Duodenal mucosa (tissue), 2 donors: ENCODE measurements around the gene NELFA.

Experiments
- H3K27ac ChIP-seq: one replicate; pipeline ENCODE4 v1.7.0; 2013; ENCODE audit warnings: low read depth, low read length
- H3K27me3 ChIP-seq, 2 donors: one replicate each; pipeline ENCODE4 v1.7.0; 2013; ENCODE audit warnings: low read length in 2 of 2, control low read depth in 1 of 2; ENCODE audit not compliant: insufficient read depth in 2 of 2, control insufficient read depth in 1 of 2
- H3K36me3 ChIP-seq, 2 donors: one replicate each; pipeline ENCODE4 v1.7.0; 2013; ENCODE audit warnings: low read length in 2 of 2, control low read depth in 1 of 2; ENCODE audit not compliant: insufficient read depth in 2 of 2, control insufficient read depth in 1 of 2
- H3K4me1 ChIP-seq, 2 donors: one replicate each; pipeline ENCODE4 v1.7.0; 2013; ENCODE audit warnings: low read length in 2 of 2, control low read depth in 1 of 2; ENCODE audit not compliant: insufficient read depth in 2 of 2, control insufficient read depth in 1 of 2
- H3K4me3 ChIP-seq, 2 donors: one replicate each; pipeline ENCODE4 v1.7.0; 2013; ENCODE audit warnings: low read length in 2 of 2, low read depth in 1 of 2
- H3K9ac ChIP-seq, 2 donors: one replicate each; pipeline ENCODE4 v1.7.0; 2013; ENCODE audit warnings: low read length in 2 of 2, low read depth in 1 of 2
- H3K9me3 ChIP-seq, 2 donors: one replicate each; pipeline ENCODE4 v1.7.0; 2013; ENCODE audit warnings: low read length in 2 of 2, control low read depth in 1 of 2; ENCODE audit not compliant: control insufficient read depth in 1 of 2

Gene NELFA

GRCh38 chr4:2046031-2046961, 37.5 kb upstream of the NELFA start:
- Histone ChIP-seq H3K4me1 (peaks cover 0 to 6% of the 10 kb centered on the region in 2 donors), H3K27ac (no peak overlapping the region), H3K27me3 (peaks cover 16 to 28% of the 10 kb centered on the region in 2 donors), H3K9me3 (no peaks in the 10 kb centered on the region), H3K36me3 (no peaks in the 10 kb centered on the region), H3K4me3 (no peak overlapping the region), H3K9ac (no peak overlapping the region)

GRCh38 chr4:2045518-2045951, 36.8 kb upstream of the NELFA start:
- no peak overlapping the region for H3K4me3 ChIP-seq
- no peak overlapping the region for H3K9ac ChIP-seq
- H3K36me3 ChIP-seq, result no peaks in the 10 kb centered on the region
- peaks cover 0 to 9% of the 10 kb centered on the region in 2 donors for H3K4me1 ChIP-seq
- H3K27me3 ChIP-seq, result peaks cover 11 to 27% of the 10 kb centered on the region in 2 donors
- H3K27ac ChIP-seq, result no peak overlapping the region
- H3K9me3 ChIP-seq, result no peaks in the 10 kb centered on the region

- Histone ChIP-seq H3K9ac (no peak overlapping the region), H3K36me3 (no peaks in the 10 kb centered on the region), H3K27me3 (peaks cover 11 to 27% of the 10 kb centered on the region in 2 donors), H3K27ac (no peak overlapping the region), H3K9me3 (no peaks in the 10 kb centered on the region), H3K4me1 (peaks cover 0 to 9% of the 10 kb centered on the region in 2 donors), H3K4me3 (no peak overlapping the region)
Measured at GRCh38 chr4:2044542-2045517, 36.1 kb upstream of the NELFA start.

GRCh38 chr4:2044119-2044485, 35.3 kb upstream of the NELFA start:
- H3K4me1 ChIP-seq, result peaks cover 0 to 9% of the 10 kb centered on the region in 2 donors
- H3K9ac ChIP-seq, result no peak overlapping the region
- H3K9me3 ChIP-seq, result no peaks in the 10 kb centered on the region
- H3K27ac ChIP-seq, result no peak overlapping the region
- H3K4me3 ChIP-seq, result no peak overlapping the region
- H3K27me3 ChIP-seq, result peaks cover 11 to 27% of the 10 kb centered on the region in 2 donors
- no peaks in the 10 kb centered on the region for H3K36me3 ChIP-seq

GRCh38 chr4:2043396-2044118, 34.8 kb upstream of the NELFA start:
- Histone ChIP-seq H3K9me3 (no peaks in the 10 kb centered on the region), H3K27me3 (peaks cover 11 to 27% of the 10 kb centered on the region in 2 donors), H3K9ac (no peak overlapping the region), H3K4me1 (peaks cover 0 to 9% of the 10 kb centered on the region in 2 donors), H3K36me3 (no peaks in the 10 kb centered on the region), H3K27ac (no peak overlapping the region), H3K4me3 (no peak overlapping the region)

GRCh38 chr4:2042947-2043395, 34.2 kb upstream of the NELFA start:
- Histone ChIP-seq H3K36me3 (no peaks in the 10 kb centered on the region), H3K27ac (no peak overlapping the region), H3K9me3 (no peaks in the 10 kb centered on the region), H3K27me3 (peaks cover 11 to 27% of the 10 kb centered on the region in 2 donors), H3K4me1 (peaks cover 0 to 9% of the 10 kb centered on the region in 2 donors), H3K9ac (no peak overlapping the region), H3K4me3 (no peak overlapping the region)

- H3K9ac ChIP-seq, result no peak overlapping the region
- no peaks in the 10 kb centered on the region for H3K36me3 ChIP-seq
- H3K27ac ChIP-seq, result no peak overlapping the region
- no peaks in the 10 kb centered on the region for H3K9me3 ChIP-seq
- peaks cover 11 to 23% of the 10 kb centered on the region in 2 donors for H3K27me3 ChIP-seq
- peak overlapping the region; percentile 71 to 74 for H3K4me3 ChIP-seq
- peaks cover 0 to 9% of the 10 kb centered on the region in 2 donors for H3K4me1 ChIP-seq
Measured at GRCh38 chr4:2042204-2042946, 33.6 kb upstream of the NELFA start.

- Histone ChIP-seq H3K27me3 (peaks cover 11 to 23% of the 10 kb centered on the region in 2 donors), H3K36me3 (no peaks in the 10 kb centered on the region), H3K4me3 (peak overlapping the region; percentile 71 to 74), H3K4me1 (peaks cover 0 to 12% of the 10 kb centered on the region in 2 donors), H3K27ac (no peak overlapping the region), H3K9me3 (no peaks in the 10 kb centered on the region), H3K9ac (no peak overlapping the region)
Measured at GRCh38 chr4:2041239-2042130, 32.7 kb upstream of the NELFA start.
